Myocyte (in vitro differentiated cells): Measurements from ENCODE around the gene SUPT5H. TPM values are rescaled to one million over a fixed set of nuclear protein-coding genes. Genes with fewer than 3 reads are reported as not detected.
A peak's percentile ranks its signal among the peaks of the same experiment; 100 is the strongest.
"Not testable (repeated sequence)": the region's sequence is repeated elsewhere in the genome, so short reads cannot be mapped to it uniquely, and the experiment has no call there.

Source experiments
- DNase-seq: peaks from one replicate; pipeline ENCODE4 v3.0.0-alpha.2; 2012; ENCODE audit warnings: low read depth
- total RNA-seq: library from RNA; depleted of rRNA; stranded (reverse); fragments of >200 nt; gene quantifications from 2 replicates; pipeline ENCODE4 v1.2.3, GENCODE V29; 2014

The SUPT5H gene
- total RNA-seq, 1 donor from 2014 or later, result 124 TPM

GRCh38 chr19:39424934-39425333 is 20.4 kb upstream of the SUPT5H start:
- no peak for DNase-seq

- no peak for DNase-seq
These were observed 19.6 kb upstream of the SUPT5H start for GRCh38 chr19:39425744-39426143.

- DNase-seq, result no peak
These were observed 19.2 kb upstream of the SUPT5H start for GRCh38 chr19:39426170-39426569.

- DNase-seq, result no peak
These were observed 17.7 kb upstream of the SUPT5H start for GRCh38 chr19:39427707-39428106.

- DNase-seq, result peak; percentile 94
These were observed 16.9 kb upstream of the SUPT5H start for GRCh38 chr19:39428283-39429112.

- DNase-seq, result peak; percentile 65
These were observed 14.4 kb upstream of the SUPT5H start for GRCh38 chr19:39430675-39431593.

- no peak for DNase-seq
These were observed 12.7 kb upstream of the SUPT5H start for GRCh38 chr19:39432677-39433025.

GRCh38 chr19:39433480-39434079 is 11.8 kb upstream of the SUPT5H start:
- DNase-seq, result no peak

- DNase-seq, result no peak
These were observed 11.0 kb upstream of the SUPT5H start for GRCh38 chr19:39434123-39435076.

- peak; percentile 98 for DNase-seq
These were observed 9.7 kb upstream of the SUPT5H start, which contains the start of gene RPS16 for GRCh38 chr19:39435499-39436349. Gene RPS16, minus strand, starts transcription at chr19:39435949. Its CDS starts 54 bp downstream, at chr19:39435895.

GRCh38 chr19:39436350-39436716 is 9.0 kb upstream of the SUPT5H start:
- no peak for DNase-seq

GRCh38 chr19:39438270-39438934 is 7.0 kb upstream of the SUPT5H start:
- no peak for DNase-seq

- DNase-seq, result no peak
These were observed 685 bp upstream of the SUPT5H start for GRCh38 chr19:39444598-39445195.

- DNase-seq, result no peak
These were observed 1.1 kb downstream of the SUPT5H start for GRCh38 chr19:39446365-39447084.

- peak; percentile 73 for DNase-seq
These were observed 2.9 kb downstream of the SUPT5H start for GRCh38 chr19:39448271-39448670.

GRCh38 chr19:39449116-39449797 is 3.9 kb downstream of the SUPT5H start:
- DNase-seq, result no peak

- not testable (repeated sequence) for DNase-seq
These were observed 5.9 kb downstream of the SUPT5H start for GRCh38 chr19:39451257-39451656.
